Tibial nerve (tissue), 4 donors: Measurements from ENCODE around the gene CBFB. TPM values are rescaled to one million over a fixed set of nuclear protein-coding genes. Genes with fewer than 3 reads are reported as not detected.

Source experiments
- DNase-seq, 2 donors: peaks; one replicate each; pipeline ENCODE4 v3.0.0-alpha.2; 2019; ENCODE audit warnings: low spot score in 2 of 2
- H3K27ac ChIP-seq, 4 donors: fragments of 200-600 bp; sonication (generic) in 3 of 4; one replicate each; pipeline ENCODE4 v1.5.1; 2017 to 2019; ENCODE audit warnings: mild to moderate bottlenecking in 1 of 4
- H3K27me3 ChIP-seq, 2 donors: fragments of 200-600 bp; sonication (generic) in 1 of 2; one replicate each; pipeline versions ENCODE4 v1.5.1 to v1.6.0; 2017 to 2019
- H3K36me3 ChIP-seq, 3 donors: fragments of 200-600 bp; sonication (generic); one replicate each; pipeline ENCODE4 v1.5.1; 2018 to 2019
- H3K4me1 ChIP-seq, 4 donors: fragments of 200-600 bp; sonication (generic) in 3 of 4; one replicate each; pipeline ENCODE4 v1.5.1; 2017 to 2019
- H3K4me3 ChIP-seq, 4 donors: fragments of 200-600 bp; sonication (generic) in 3 of 4; one replicate each; pipeline ENCODE4 v1.5.1; 2017 to 2019; ENCODE audit warnings: mild to moderate bottlenecking in 1 of 4, moderate library complexity in 1 of 4
- H3K9me3 ChIP-seq, 4 donors: fragments of 200-600 bp; sonication (generic) in 3 of 4; one replicate each; pipeline ENCODE4 v1.5.1; 2017 to 2019
- EP300 ChIP-seq, 2 donors: sonication (generic); formaldehyde crosslinking; IDR thresholded peaks; one replicate each; pipeline ENCODE4 v1.6.1; 2017; ENCODE audit warnings: antibody characterized with exemption in 2 of 2, mild to moderate bottlenecking in 1 of 2
- POLR2A ChIP-seq, 2 donors: fragments of 450-650 bp; IDR thresholded peaks; one replicate each; pipeline ENCODE4 v1.6.1; 2017; ENCODE audit warnings: antibody characterized with exemption in 2 of 2, mild to moderate bottlenecking in 2 of 2, moderate library complexity in 2 of 2
- WGBS, 2 donors: methylation state at CpG; one replicate each; pipeline ENCODE4 v1.1.5; 2018; 5-methylcytosine and 5-hydroxymethylcytosine counted together
- total RNA-seq, 4 donors: library from RNA; depleted of rRNA; stranded (reverse); fragments of >200 nt; gene quantifications; one replicate each; pipeline ENCODE4 v1.1.0, GENCODE V29; 2016
- TF ChIP-seq, protein P1 (sequence below), 5 experiments: fragments of 200-600 bp in 3 of 5; fragments of 450-650 bp in 2 of 5; sonication (generic) in 3 of 5; IDR thresholded peaks; one replicate each; pipeline ENCODE4 v1.5.1; 2016 to 2019; ENCODE audit warnings: antibody characterized with exemption in 5 of 5, mild to moderate bottlenecking in 3 of 5, moderate library complexity in 2 of 5

The CBFB gene
- total RNA-seq, 4 donors from 2014 or later, result 46.7 to 70.5 (median 59.9) TPM

DNA sequence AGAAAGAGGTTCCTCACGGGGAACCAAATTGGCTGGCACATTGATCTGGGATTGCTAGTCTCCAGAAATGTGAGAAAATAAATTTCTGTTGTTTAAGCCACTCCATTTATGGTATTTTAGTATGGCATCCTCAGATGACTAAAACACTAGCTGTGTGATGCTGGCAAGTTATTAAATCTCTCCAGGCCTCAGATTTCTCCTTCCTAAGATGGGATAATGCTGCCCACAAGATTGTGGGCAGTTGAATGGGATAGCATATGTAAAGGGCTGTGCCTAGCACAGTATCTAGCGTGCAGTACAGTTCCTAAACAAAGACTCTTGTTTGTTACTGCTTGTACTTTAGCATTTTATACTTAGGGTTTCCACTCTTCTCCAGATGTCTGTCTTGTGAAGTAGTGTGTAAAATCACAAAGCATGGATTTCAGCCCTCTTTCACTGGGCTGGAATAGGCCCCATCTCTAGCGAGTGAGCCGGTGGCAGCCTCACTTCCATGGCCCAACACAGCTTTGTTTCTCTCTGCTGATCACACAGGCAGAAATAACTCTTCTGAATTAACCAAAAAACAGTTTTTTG lies 42.6 kb downstream of the CBFB start:
- Histone ChIP-seq H3K4me3 (no peak overlapping the region), H3K9me3 (no peaks in the 10 kb centered on the region), H3K36me3 (peaks cover 0 to 71% (median 3%) of the 10 kb centered on the region in 3 donors), H3K4me1 (peaks cover 0 to 6% (median 0%) of the 10 kb centered on the region in 4 donors), H3K27ac (peak overlapping the region in 2 of 4 donors; percentile 50 to 56), H3K27me3 (no peaks in the 10 kb centered on the region)
- no peak for DNase-seq
- TF ChIP-seq EP300 (IDR thresholded peaks at IDR 0.05), result no peak
- no peak for TF ChIP-seq POLR2A (IDR thresholded peaks at IDR 0.05)
- TF ChIP-seq, protein P1, sequence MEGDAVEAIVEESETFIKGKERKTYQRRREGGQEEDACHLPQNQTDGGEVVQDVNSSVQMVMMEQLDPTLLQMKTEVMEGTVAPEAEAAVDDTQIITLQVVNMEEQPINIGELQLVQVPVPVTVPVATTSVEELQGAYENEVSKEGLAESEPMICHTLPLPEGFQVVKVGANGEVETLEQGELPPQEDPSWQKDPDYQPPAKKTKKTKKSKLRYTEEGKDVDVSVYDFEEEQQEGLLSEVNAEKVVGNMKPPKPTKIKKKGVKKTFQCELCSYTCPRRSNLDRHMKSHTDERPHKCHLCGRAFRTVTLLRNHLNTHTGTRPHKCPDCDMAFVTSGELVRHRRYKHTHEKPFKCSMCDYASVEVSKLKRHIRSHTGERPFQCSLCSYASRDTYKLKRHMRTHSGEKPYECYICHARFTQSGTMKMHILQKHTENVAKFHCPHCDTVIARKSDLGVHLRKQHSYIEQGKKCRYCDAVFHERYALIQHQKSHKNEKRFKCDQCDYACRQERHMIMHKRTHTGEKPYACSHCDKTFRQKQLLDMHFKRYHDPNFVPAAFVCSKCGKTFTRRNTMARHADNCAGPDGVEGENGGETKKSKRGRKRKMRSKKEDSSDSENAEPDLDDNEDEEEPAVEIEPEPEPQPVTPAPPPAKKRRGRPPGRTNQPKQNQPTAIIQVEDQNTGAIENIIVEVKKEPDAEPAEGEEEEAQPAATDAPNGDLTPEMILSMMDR (IDR thresholded peaks at IDR 0.05), result no peak
- 56 to 57% methylated on average over 4 of the region's 4 CpGs for WGBS, 2 donors

DNA sequence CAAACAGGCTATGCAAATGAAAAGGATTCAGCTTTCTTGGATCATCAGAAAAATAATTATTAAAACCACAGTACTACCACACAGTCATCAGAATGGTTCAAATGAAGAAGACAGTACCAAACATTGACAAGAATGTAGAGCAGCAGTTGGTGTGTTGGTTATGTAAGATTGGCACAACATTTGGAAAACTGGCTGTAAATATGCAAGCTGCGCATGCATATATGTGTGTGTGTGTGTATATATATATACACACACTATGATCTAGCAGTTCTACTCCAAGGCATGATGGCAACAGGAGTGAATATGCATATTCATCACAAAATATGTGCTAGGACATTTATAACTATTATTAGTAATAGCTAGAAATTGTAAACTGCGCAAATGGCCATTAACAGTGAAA lies 46.4 kb downstream of the CBFB start:
- DNase-seq, result no peak
- WGBS, 2 donors, result 94% methylated on average over 2 of the region's 2 CpGs
- H3K36me3 ChIP-seq, result peaks cover 0 to 52% (median 0%) of the 10 kb centered on the region in 3 donors
- H3K4me1 ChIP-seq, result peaks cover 0 to 6% (median 0%) of the 10 kb centered on the region in 4 donors
- no peaks in the 10 kb centered on the region for H3K9me3 ChIP-seq
- no peak overlapping the region for H3K4me3 ChIP-seq
- H3K27ac ChIP-seq, result no peak overlapping the region
- H3K27me3 ChIP-seq, result no peaks in the 10 kb centered on the region
- TF ChIP-seq EP300 (IDR thresholded peaks at IDR 0.05) (no peak), POLR2A (IDR thresholded peaks at IDR 0.05) (no peak)

DNA sequence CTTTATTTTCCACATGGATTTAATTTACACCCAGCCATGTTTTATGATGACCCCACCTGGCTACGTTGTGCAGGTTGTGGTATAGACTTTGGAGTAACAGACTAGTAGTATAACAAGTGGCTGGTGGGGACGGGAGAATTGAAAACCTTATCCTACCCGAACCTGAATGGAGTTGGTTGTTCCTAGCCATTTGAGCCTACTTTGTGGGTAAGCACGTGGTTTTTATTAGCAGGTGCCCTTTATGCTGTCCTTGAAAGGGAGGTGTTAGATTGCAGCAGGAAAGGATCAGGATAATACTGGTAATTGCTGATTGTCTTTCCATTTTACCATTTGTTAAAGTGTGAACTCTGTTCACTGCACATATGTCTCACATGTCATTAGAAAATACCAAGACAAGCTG lies 48.9 kb downstream of the CBFB start:
- H3K27me3 ChIP-seq, result no peaks in the 10 kb centered on the region
- no peaks in the 10 kb centered on the region for H3K9me3 ChIP-seq
- no peaks in the 10 kb centered on the region for H3K4me1 ChIP-seq
- H3K27ac ChIP-seq, result no peak overlapping the region
- no peak overlapping the region for H3K4me3 ChIP-seq
- peaks cover 0 to 46% (median 0%) of the 10 kb centered on the region in 3 donors for H3K36me3 ChIP-seq
- WGBS, 2 donors, result 74 to 77% methylated on average over 4 of the region's 4 CpGs
- TF ChIP-seq, protein P1 (IDR thresholded peaks at IDR 0.05), result no peak
- TF ChIP-seq EP300 (IDR thresholded peaks at IDR 0.05) (no peak), POLR2A (IDR thresholded peaks at IDR 0.05) (no peak)
- DNase-seq, result no peak

DNA sequence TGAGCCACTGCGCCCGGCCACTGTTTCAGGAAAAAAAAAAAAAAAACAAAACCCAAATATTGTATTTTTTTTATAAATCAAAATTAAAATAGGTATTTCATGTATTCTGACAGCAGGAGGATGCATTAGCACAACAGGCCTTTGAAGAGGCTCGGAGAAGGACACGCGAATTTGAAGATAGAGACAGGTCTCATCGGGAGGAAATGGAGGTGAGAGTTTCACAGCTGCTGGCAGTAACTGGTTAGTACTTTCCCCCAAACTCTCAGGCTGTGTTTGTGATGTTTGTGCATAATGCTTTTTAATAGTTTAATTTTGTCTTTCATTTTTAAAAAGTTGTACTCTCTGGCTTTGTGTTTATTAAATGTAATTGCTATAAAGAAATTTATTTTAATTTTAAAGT lies 53.2 kb downstream of the CBFB start:
- DNase-seq, result no peak
- 92% methylated on average over 6 of the region's 6 CpGs for WGBS, 2 donors
- no peak overlapping the region for H3K4me3 ChIP-seq

DNA sequence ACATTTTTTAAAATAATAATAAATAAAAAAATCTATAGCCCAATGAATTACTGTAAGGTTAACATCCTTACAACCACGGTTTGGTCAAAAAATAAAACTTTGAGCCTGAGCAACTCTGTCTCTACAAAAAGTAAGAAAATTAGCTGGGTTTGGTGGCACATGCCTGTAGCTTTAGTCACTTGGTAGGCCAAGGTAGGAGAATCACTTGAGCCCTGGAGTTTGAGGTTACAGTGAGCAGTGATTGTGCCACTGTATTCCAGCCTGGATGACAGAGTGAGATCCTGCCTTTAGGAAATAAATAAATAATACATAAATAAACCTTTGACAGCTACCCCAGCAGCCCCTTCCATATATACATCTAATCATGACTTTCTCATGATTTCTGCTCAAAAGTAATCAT lies 53.9 kb downstream of the CBFB start:
- Histone ChIP-seq H3K4me3 (no peak overlapping the region), H3K4me1 (peaks cover 0 to 13% (median 0%) of the 10 kb centered on the region in 4 donors), H3K27me3 (no peaks in the 10 kb centered on the region), H3K9me3 (no peaks in the 10 kb centered on the region), H3K27ac (no peak overlapping the region), H3K36me3 (peaks cover 0 to 33% (median 0%) of the 10 kb centered on the region in 3 donors)
- 90 to 94% methylated on average over 1 of the region's 1 CpG for whole genome bisulfite sequencing, 2 donors
- no peak for DNase-seq
- TF ChIP-seq EP300 (IDR thresholded peaks at IDR 0.05) (no peak), POLR2A (IDR thresholded peaks at IDR 0.05) (no peak)
- TF ChIP-seq, protein P1 (IDR thresholded peaks at IDR 0.05), result no peak

More for the DNA sequence above, 53.2 kb downstream of the CBFB start:
- Histone ChIP-seq H3K4me1 (peaks cover 0 to 10% (median 0%) of the 10 kb centered on the region in 4 donors), H3K27ac (no peak overlapping the region), H3K36me3 (peaks cover 0 to 37% (median 0%) of the 10 kb centered on the region in 3 donors), H3K27me3 (no peaks in the 10 kb centered on the region), H3K9me3 (no peaks in the 10 kb centered on the region)
- TF ChIP-seq, protein P1 (IDR thresholded peaks at IDR 0.05), result no peak
- no peak for TF ChIP-seq POLR2A (IDR thresholded peaks at IDR 0.05)
- no peak for TF ChIP-seq EP300 (IDR thresholded peaks at IDR 0.05)
